Left lung (tissue), 10 donors: ENCODE data around the gene ADIPOR2. TPM values are rescaled to one million over a fixed set of nuclear protein-coding genes. Genes with fewer than 3 reads are reported as not detected.

Experiments used
- ATAC-seq: fragments of 200-7000 bp; cut with Tn5 transposase; one replicate; pipeline ENCODE4 v1.9.1; 2020; ENCODE audit warnings: moderate library complexity
- DNase-seq, 4 donors: peaks; one replicate each; pipeline ENCODE4 v3.0.0-alpha.2; 2013 to 2020
- H3K27ac ChIP-seq, 2 donors: fragments of 200-600 bp; sonication (generic) in 1 of 2; one replicate each; pipeline versions ENCODE4 v1.5.0 to v1.8.0; 2020 to 2021
- H3K27me3 ChIP-seq, 2 donors: fragments of 200-600 bp; sonication (generic) in 1 of 2; one replicate each; pipeline versions ENCODE4 v1.5.0 to v1.8.0; 2020 to 2021
- H3K36me3 ChIP-seq, 2 donors: fragments of 200-600 bp; sonication (generic) in 1 of 2; one replicate each; pipeline versions ENCODE4 v1.5.0 to v1.8.0; 2020 to 2021
- H3K4me1 ChIP-seq, 2 donors: fragments of 200-600 bp; one replicate each; pipeline ENCODE4 v1.8.0; 2021
- H3K4me3 ChIP-seq, 2 donors: fragments of 200-600 bp; sonication (generic) in 1 of 2; one replicate each; pipeline versions ENCODE4 v1.5.0 to v1.8.0; 2020 to 2021; ENCODE audit warnings: mild to moderate bottlenecking in 1 of 2
- H3K9me3 ChIP-seq, 2 donors: fragments of 200-600 bp; sonication (generic) in 1 of 2; one replicate each; pipeline versions ENCODE4 v1.5.0 to v1.8.0; 2020 to 2021
- CTCF ChIP-seq, 2 donors: fragments of 200-600 bp; sonication (generic) in 1 of 2; IDR thresholded peaks; one replicate each; pipeline versions ENCODE4 v1.5.0 to v1.8.0; 2021; ENCODE audit warnings: antibody characterized with exemption in 2 of 2
- intact Hi-C, 2 donors: fragments of 100-400 bp; cut with DNase I; formaldehyde crosslinking; loops; one replicate each; pipeline versions ENCODE4 v1.11.2 to v1.14.2; 2022
- polyA plus RNA-seq, 6 donors: library from polyadenylated mRNA; unstranded; fragments of 120-200 nt; gene quantifications; one replicate each; pipeline ENCODE4 v1.2.1, GENCODE V29; 2013; ENCODE audit not compliant: insufficient read length in 6 of 6
- total RNA-seq, 2 donors: library from RNA; stranded (reverse); fragmentation: NEBNext Ultra II Directional; extraction: Animal tissue kit (Norgen Biotek cat#: 25700); gene quantifications; one replicate each; pipeline ENCODE4 v1.2.1, GENCODE V29; 2021
- donor health status: DM: no; HTN: yes; CAD: no.
- donor health status: DM: no; HTN: no; CAD: no.

Gene ADIPOR2
- total and polyA plus RNA-seq, 8 donors = 37.0 to 66.8 (median 41.7) TPM

DNA sequence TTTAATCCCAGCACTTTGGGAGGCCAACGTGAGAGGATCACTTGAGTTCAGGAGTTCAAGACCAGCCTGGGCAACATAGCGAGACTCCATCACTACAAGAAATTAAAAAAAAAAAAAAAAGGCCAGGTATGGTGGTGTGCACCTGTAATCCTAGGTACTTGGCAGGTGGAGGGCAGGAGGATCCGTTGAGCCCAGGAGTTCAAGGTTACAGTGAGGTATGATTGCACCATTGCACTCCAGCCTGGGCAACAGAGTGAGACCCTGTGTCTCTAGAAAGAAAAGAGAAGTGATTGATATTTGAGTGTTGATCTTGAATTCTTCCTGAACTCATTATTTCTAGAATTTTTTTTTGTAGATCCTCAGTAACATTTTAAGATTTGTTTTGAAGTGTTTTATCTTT lies 59.4 kb downstream of the ADIPOR2 start:
- H3K27ac ChIP-seq = no peak overlapping the region
- H3K9me3 ChIP-seq = peaks cover 0 to 17% of the 10 kb centered on the region in 2 donors
- DNase-seq = no peak
- intact Hi-C loops = no loop called here
- no peak overlapping the region for H3K4me3 ChIP-seq
- no peak for TF ChIP-seq CTCF (IDR thresholded peaks at IDR 0.05)
- no peak for ATAC-seq
- H3K27me3 ChIP-seq = no peaks in the 10 kb centered on the region
- H3K4me1 ChIP-seq = no peaks in the 10 kb centered on the region
- peaks cover 0 to 19% of the 10 kb centered on the region in 2 donors for H3K36me3 ChIP-seq

- intact Hi-C loops = no loop called here
- no peak for TF ChIP-seq CTCF (IDR thresholded peaks at IDR 0.05)
- Histone ChIP-seq H3K4me1 (peaks cover 0 to 29% of the 10 kb centered on the region in 2 donors), H3K27me3 (no peaks in the 10 kb centered on the region), H3K36me3 (peaks cover 0 to 53% of the 10 kb centered on the region in 2 donors), H3K27ac (peak overlapping the region in 1 of 2 donors; percentile 18), H3K4me3 (no peak overlapping the region), H3K9me3 (no peaks in the 10 kb centered on the region)
- DNase-seq (no peak), ATAC-seq (no peak)
These were observed 67.5 kb downstream of the ADIPOR2 start for GRCh38 chr12:1758376-1758775.

DNA sequence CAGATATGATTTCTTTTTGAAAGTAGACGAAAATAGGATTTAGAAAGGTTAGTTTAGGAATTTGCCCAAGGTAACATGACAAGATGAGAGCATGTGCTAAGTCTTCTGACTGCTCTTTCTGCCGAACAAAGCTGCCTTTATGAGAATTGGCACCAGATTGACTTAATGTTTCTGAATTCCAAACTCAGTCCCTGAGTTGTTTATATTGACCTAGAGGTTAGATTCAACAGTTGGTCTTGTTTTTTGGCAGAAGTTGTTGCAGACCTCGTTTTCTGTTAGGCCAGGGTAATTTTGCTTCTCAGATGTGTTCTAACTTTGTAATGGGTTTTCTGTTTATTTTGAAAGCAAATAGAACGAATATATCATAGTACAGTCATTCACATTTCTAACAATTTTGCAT lies 68.0 kb downstream of the ADIPOR2 start:
- no peaks in the 10 kb centered on the region for H3K27me3 ChIP-seq
- ATAC-seq (no peak), DNase-seq (peak in 1 of 4 donors; percentile 44)
- peaks cover 0 to 29% of the 10 kb centered on the region in 2 donors for H3K4me1 ChIP-seq
- peak overlapping the region in 1 of 2 donors; percentile 18 for H3K27ac ChIP-seq
- H3K9me3 ChIP-seq = no peaks in the 10 kb centered on the region
- no peak overlapping the region for H3K4me3 ChIP-seq
- no peak for TF ChIP-seq CTCF (IDR thresholded peaks at IDR 0.05)
- intact Hi-C loops = no loop called here
- peaks cover 0 to 58% of the 10 kb centered on the region in 2 donors for H3K36me3 ChIP-seq

GRCh38 chr12:1760566-1761382 lies 69.9 kb downstream of the ADIPOR2 start:
- H3K4me3 ChIP-seq = no peak overlapping the region
- H3K27me3 ChIP-seq = no peaks in the 10 kb centered on the region
- intact Hi-C loops = no loop called here
- no peak overlapping the region for H3K27ac ChIP-seq
- H3K36me3 ChIP-seq = peaks cover 0 to 44% of the 10 kb centered on the region in 2 donors
- H3K4me1 ChIP-seq = peaks cover 0 to 33% of the 10 kb centered on the region in 2 donors
- no peak for TF ChIP-seq CTCF (IDR thresholded peaks at IDR 0.05)
- ATAC-seq = peak; percentile 37
- H3K9me3 ChIP-seq = no peaks in the 10 kb centered on the region
- no peak for DNase-seq

DNA sequence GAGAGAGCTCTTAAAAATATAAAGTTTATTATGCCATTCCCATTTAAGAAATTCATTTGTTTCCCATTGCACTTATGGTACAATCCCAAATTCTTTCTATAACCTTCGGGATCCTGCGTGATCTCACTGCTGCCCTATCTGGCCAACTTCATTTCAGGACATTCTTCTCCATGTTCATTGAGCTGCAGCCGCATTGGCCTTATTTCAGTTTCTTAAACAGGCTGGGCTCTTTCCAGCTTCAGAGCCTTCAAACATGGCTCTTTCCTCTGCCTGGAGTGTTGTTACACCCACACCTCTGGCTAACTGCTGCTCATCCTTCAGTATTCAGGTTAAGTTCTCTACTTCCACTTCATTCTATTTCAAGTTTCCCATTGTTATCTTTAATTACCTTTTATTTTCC lies 71.0 kb downstream of the ADIPOR2 start:
- peaks cover 0 to 33% of the 10 kb centered on the region in 2 donors for H3K36me3 ChIP-seq
- no peak for DNase-seq
- ATAC-seq = no peak
- no peak for TF ChIP-seq CTCF (IDR thresholded peaks at IDR 0.05)
- H3K9me3 ChIP-seq = no peaks in the 10 kb centered on the region
- no peak overlapping the region for H3K4me3 ChIP-seq
- H3K27ac ChIP-seq = no peak overlapping the region
- intact Hi-C loops = no loop called here
- H3K27me3 ChIP-seq = no peaks in the 10 kb centered on the region
- peaks cover 0 to 33% of the 10 kb centered on the region in 2 donors for H3K4me1 ChIP-seq
